ENCODE results near the gene PPIF.

The PPIF gene

DNA sequence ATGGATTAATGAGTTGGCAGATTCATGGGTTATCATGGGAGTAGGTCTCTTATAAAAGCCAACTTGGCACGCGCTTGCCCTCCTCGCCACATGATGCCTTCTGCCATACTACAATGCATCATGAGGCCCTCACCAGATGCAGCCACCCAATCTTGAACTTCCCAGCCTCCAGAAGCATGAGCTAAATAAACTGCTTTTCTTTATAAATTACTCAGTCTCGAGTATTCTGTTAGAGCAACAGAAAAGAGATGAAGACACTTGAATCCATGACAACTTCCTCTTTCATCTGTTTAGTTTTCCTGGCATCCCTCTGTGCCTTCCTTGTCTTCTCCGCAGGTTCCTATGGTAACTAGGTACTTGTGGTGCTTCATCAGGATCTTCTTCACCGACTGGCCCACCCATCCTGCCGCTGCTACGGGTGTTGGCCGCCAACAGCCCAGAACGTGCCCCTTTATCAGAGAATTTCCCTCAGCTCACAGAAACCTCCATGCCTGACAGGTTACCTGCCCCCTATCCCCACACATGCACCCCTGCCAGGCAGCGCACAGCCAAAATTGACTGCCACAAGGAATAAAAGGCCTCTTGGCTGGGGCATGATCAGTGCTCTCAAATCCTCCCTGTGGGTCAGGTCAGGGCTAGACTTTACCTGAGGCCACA is 28.0 kb upstream of the PPIF start:
- Histone ChIP-seq H3K36me3 (ENCODE audit: insufficient read depth, low read length) (peaks cover 6% of the 10 kb centered on the region), H2AFZ (ENCODE audit: low read depth, low read length) (no peak overlapping the region), H3K9me3 (ENCODE audit: low read length) (no peaks in the 10 kb centered on the region), H3K4me3 (ENCODE audit: low read length) (no peak overlapping the region), H3K27me3 (ENCODE audit: insufficient read depth, low read length) (no peaks in the 10 kb centered on the region), H3K4me1 (ENCODE audit: insufficient read depth, low read length) (peaks cover 18% of the 10 kb centered on the region)

DNA sequence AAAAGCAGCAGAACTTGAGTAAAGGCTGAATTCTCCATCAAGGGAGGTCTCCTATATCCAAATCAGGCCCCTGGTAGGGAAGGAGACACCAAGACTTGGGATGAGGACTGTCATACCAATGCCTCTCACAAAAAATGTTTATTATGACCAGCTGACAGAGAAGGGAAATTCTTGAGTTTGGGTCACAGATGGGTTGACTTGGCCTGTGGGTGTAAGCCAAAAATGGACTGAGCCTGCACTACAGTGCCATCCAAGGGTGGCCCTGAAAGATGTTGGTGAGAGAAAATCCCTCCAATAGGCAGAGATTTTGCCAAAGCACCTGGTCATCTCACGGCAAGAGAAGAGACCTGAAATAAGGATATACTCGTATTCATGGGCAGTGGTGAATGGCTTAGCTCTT is 27.0 kb upstream of the PPIF start:
- Histone ChIP-seq H3K4me3 (ENCODE audit: low read length) (no peak overlapping the region), H3K36me3 (ENCODE audit: insufficient read depth, low read length) (no peaks in the 10 kb centered on the region), H3K9me3 (ENCODE audit: low read length) (no peaks in the 10 kb centered on the region), H2AFZ (ENCODE audit: low read depth, low read length) (no peak overlapping the region), H3K4me1 (ENCODE audit: insufficient read depth, low read length) (peaks cover 18% of the 10 kb centered on the region), H3K27me3 (ENCODE audit: insufficient read depth, low read length) (no peaks in the 10 kb centered on the region)

DNA sequence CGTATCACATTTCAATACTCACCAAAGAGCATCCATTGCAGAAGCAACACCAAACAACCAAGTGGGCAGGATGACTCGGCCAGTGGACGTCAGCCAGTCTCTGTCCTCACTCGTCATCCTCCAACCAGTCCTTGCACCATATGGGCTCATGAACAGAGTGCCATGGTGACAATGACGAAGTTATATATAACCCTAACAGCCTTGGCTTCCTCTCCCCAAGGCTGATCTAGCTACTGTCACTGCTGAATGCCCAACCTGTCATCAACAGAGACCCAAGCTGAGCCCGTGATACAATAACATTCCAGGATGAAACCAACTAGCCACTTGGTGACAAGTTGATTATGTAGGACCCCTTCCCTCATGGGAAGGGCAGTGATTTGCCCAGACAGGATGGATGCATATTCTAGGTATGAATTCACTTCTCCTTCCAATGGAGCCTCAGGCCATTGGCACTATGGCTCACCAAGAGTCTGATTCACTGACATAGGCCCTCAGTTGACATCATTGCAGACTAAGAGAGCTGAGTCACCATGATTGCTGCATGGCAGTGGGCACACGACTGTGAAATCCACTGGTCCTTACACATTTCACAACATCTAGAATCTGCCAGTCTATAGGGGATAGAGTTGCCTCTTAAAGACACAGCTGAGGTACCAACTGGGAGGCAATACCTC is 26.3 kb upstream of the PPIF start:
- Histone ChIP-seq H2AFZ (ENCODE audit: low read depth, low read length) (no peak overlapping the region), H3K4me3 (ENCODE audit: low read length) (no peak overlapping the region), H3K4me1 (ENCODE audit: insufficient read depth, low read length) (peaks cover 18% of the 10 kb centered on the region), H3K27me3 (ENCODE audit: insufficient read depth, low read length) (no peaks in the 10 kb centered on the region), H3K9me3 (ENCODE audit: low read length) (no peaks in the 10 kb centered on the region), H3K36me3 (ENCODE audit: insufficient read depth, low read length) (no peaks in the 10 kb centered on the region)

DNA sequence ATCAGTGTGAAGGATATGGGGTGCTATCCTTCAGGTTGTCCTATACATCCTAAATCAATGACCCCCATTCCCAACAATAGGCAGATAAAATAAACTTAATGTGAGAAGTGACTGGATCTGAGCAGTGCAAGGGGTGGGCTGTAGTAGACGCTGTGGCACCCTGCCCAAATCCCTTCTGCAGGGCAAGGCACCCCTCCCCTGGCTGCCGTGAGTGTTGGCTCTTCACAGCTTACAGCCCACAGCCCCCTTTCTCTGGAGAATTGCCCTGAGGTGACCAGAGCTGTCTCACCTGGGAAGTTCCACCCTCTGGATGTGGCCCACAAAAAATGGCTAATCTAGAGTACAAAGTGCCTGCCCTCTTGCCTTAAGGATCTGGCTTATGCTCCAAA is 25.8 kb upstream of the PPIF start:
- no peaks in the 10 kb centered on the region for H3K36me3 ChIP-seq (ENCODE audit: insufficient read depth, low read length)
- no peaks in the 10 kb centered on the region for H3K27me3 ChIP-seq (ENCODE audit: insufficient read depth, low read length)
- H3K4me1 ChIP-seq (ENCODE audit: insufficient read depth, low read length) = peaks cover 18% of the 10 kb centered on the region
- H3K4me3 ChIP-seq (ENCODE audit: low read length) = no peak overlapping the region
- H3K9me3 ChIP-seq (ENCODE audit: low read length) = no peaks in the 10 kb centered on the region
- no peak overlapping the region for H2AFZ ChIP-seq (ENCODE audit: low read depth, low read length)

DNA sequence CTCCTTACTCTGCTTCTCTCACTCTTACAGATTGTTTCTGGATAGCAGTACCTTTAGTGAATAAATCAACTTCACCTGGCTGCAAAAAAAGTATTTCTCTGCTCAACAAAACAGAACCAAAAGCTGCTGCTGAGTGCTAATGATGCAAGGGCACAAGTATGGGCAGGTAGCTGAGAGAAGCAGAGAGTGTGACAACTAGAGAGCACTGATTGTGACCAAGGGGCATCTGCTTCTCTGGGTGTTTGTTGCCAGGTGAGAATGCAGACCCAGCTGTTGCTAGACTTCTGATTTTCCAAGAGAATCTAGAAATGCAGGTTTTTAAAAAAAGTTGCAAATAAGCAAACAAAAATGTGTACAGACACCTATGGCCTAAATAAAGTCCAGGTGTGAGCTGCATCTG is 25.3 kb upstream of the PPIF start:
- Histone ChIP-seq H3K4me1 (ENCODE audit: insufficient read depth, low read length) (peaks cover 13% of the 10 kb centered on the region), H3K4me3 (ENCODE audit: low read length) (no peak overlapping the region), H3K36me3 (ENCODE audit: insufficient read depth, low read length) (no peaks in the 10 kb centered on the region), H2AFZ (ENCODE audit: low read depth, low read length) (no peak overlapping the region), H3K27me3 (ENCODE audit: insufficient read depth, low read length) (no peaks in the 10 kb centered on the region), H3K9me3 (ENCODE audit: low read length) (no peaks in the 10 kb centered on the region)

DNA sequence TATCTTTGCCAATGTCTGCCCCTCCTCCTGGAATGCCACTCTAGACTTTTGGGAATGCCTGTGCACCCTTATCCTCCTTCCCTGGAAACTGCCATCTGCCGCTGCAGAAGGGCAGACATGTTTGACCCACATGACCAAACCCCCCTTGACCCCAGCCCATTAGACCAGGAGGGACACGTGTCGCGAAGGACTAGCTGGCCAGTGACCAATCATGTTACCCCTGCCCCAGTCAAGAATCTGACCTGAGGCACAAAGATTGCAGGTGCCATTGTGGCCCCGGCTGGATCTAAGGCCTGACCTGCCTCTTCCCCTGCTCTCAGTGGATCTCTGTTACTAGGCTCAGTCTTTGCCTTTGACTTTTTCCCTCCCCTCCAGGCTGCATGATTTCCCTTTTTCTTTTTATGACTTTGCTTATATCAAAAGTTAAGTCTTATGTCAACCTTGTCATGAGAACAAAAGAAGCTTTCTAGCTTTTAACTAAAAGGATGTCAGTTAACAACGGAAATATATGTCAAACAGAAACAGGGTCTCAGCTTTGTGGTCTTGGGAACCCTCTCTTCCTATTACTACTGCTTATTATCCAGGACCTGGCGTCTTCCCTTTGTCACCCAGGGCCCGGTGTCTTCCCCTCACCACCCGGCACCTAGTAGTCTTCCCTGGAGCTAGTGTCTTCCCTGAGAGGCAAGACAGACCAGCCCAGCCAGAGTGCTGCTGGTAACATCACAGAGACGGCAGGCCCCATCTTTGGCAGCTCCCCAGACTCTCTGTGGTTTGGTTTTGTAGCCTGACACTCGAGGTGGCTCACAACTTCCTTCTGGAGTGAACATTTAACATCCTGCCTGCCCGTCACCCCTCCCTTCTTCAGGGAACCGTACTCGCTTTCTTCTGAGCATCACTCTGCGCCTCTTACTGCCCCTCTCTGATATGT is 24.4 kb upstream of the PPIF start:
- Histone ChIP-seq H3K27me3 (ENCODE audit: insufficient read depth, low read length) (no peaks in the 10 kb centered on the region), H2AFZ (ENCODE audit: low read depth, low read length) (no peak overlapping the region), H3K36me3 (ENCODE audit: insufficient read depth, low read length) (no peaks in the 10 kb centered on the region), H3K4me1 (ENCODE audit: insufficient read depth, low read length) (peaks cover 4% of the 10 kb centered on the region), H3K9me3 (ENCODE audit: low read length) (no peaks in the 10 kb centered on the region), H3K4me3 (ENCODE audit: low read length) (no peak overlapping the region)

DNA sequence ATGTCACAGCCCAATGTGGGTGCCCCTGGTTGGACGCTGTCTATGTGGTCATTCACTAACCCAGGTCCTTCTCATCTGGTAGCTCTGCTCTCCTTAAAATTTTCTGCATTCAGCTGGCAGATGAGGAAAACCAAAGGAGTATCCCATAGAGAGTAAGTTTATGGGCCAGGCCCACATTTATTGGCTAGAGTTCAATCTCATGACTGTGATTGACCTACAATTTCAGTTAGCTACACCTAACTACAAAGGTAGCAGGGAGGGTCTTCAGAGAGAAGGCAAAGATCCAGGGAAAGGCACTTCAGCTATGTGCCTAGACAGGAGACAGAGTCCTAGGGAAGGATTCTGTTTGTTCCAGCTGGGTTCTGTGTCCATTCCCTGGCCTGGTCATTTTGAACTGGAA is 23.7 kb upstream of the PPIF start:
- Histone ChIP-seq H3K4me3 (ENCODE audit: low read length) (no peak overlapping the region), H2AFZ (ENCODE audit: low read depth, low read length) (no peak overlapping the region), H3K9me3 (ENCODE audit: low read length) (no peaks in the 10 kb centered on the region), H3K36me3 (ENCODE audit: insufficient read depth, low read length) (no peaks in the 10 kb centered on the region), H3K4me1 (ENCODE audit: insufficient read depth, low read length) (no peaks in the 10 kb centered on the region), H3K27me3 (ENCODE audit: insufficient read depth, low read length) (no peaks in the 10 kb centered on the region)

DNA sequence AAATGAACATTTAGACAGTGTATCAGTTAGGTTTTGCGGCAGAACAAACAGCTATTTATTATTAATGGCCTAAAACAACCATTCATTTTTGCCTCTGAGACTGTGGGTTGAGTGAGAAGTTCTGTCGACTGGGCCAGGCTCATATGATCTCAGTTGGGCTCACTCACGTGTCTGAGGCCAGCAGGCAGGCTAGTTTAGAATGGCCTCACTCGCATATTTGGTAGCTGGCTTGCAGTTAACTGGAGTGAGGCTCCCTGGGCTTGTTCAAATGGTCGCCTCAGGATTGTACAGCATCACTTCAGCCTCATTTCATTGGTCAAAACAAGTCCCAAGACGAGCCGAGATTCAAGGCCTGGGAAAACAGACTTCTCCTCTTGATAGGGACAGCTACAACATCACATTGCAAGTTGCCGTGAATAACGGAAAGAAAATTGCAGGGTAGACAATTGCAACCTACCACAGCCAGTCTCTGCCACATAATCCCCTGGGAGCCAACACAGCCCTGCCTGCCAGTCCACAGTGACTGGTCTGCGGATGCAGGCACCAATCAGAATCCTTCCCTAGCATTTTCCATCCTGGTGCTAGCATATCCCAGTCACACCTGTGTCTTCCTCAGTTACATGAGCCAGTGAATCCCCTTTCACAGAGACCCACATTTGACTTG is 23.1 kb upstream of the PPIF start:
- H2AFZ ChIP-seq (ENCODE audit: low read depth, low read length) = no peak overlapping the region
- H3K27me3 ChIP-seq (ENCODE audit: insufficient read depth, low read length) = no peaks in the 10 kb centered on the region
- H3K9me3 ChIP-seq (ENCODE audit: low read length) = no peaks in the 10 kb centered on the region
- no peak overlapping the region for H3K4me3 ChIP-seq (ENCODE audit: low read length)
- H3K36me3 ChIP-seq (ENCODE audit: insufficient read depth, low read length) = no peaks in the 10 kb centered on the region
- no peaks in the 10 kb centered on the region for H3K4me1 ChIP-seq (ENCODE audit: insufficient read depth, low read length)

DNA sequence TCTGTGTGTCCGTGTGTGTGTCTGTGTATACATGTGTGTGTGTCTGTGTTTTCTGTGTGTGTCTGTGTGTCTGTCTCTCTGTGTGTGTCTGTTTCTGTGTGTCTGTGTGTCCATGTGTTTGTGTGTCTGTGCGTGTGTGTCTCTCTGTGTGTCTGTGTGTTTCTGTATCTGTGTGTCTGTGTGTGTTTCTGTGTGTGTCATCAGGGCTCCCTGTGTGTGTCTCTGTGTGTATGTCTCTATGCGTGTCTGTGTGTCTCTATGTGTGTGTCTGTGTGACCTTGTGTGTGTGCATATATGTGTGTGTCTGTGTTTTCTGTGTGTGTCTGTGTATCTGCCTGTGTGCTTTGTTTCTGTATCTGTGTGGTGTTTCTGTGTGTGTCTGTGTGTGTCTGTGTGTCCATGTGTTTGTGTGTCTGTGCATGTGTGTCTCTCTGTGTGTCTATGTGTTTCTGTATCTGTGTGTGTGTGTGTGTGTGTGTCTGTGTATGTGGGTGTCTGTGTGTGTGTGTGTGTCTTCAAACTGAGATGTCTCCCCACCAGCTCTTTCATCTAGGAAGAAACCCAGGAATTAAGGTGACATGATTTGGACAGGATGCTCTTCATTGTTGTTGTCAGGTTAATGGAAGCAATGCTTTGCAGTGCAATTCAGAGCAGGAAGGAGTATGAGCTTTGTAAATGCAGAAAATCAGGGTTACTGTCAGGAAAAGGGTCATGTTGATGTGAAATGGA is 20.7 kb upstream of the PPIF start:
- Histone ChIP-seq H3K27me3 (ENCODE audit: insufficient read depth, low read length) (no peaks in the 10 kb centered on the region), H3K36me3 (ENCODE audit: insufficient read depth, low read length) (no peaks in the 10 kb centered on the region), H2AFZ (ENCODE audit: low read depth, low read length) (no peak overlapping the region), H3K4me1 (ENCODE audit: insufficient read depth, low read length) (no peaks in the 10 kb centered on the region), H3K4me3 (ENCODE audit: low read length) (no peak overlapping the region), H3K9me3 (ENCODE audit: low read length) (no peaks in the 10 kb centered on the region)

DNA sequence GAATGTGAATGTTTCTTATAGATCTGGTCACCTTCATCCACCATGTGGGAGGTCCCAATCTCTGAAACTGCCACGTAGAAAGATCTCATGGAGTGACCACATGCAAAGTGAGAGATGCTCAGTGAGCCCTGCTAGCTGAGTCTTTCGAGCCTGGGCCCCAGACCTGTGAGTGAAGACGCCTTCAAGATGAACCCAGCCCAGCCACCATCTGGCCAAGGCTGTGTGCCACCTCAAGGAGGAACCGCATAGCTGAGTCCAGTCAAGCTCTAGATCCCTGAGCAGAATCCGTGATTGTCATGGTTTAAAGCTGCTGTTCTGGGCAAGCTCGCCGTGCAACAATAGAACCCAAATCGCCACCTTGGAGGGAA is 20.2 kb upstream of the PPIF start:
- no peaks in the 10 kb centered on the region for H3K27me3 ChIP-seq (ENCODE audit: insufficient read depth, low read length)
- H3K4me3 ChIP-seq (ENCODE audit: low read length) = no peak overlapping the region
- H3K9me3 ChIP-seq (ENCODE audit: low read length) = no peaks in the 10 kb centered on the region
- H3K4me1 ChIP-seq (ENCODE audit: insufficient read depth, low read length) = no peaks in the 10 kb centered on the region
- H3K36me3 ChIP-seq (ENCODE audit: insufficient read depth, low read length) = no peaks in the 10 kb centered on the region
- H2AFZ ChIP-seq (ENCODE audit: low read depth, low read length) = no peak overlapping the region

DNA sequence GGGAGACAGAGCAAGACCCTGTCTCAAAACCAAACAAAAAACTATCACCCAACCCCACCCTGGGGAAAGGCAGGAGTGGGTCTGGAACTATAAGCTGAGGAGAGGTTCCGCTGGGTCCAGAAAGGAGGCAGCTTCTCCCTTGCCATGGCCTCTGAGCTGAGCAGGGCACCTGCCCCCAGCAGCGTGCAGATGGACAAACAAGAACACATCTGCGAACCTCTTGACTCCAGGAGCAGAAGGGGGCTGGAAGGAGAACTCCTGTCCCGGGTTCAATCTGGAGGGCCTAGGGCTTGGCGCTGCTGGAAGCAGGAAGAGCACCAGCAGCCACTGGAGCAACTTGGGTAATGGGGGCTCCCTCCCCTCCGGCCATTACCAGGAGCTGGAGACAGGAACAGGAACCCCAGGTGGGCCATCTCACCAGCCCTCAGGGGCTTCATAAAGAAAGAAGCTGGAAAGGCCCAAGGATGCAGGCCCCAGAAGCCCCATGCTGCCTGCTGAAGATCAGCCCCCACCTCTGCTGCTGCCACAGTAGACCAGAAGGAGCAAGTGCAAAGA is 19.0 kb upstream of the PPIF start:
- H2AFZ ChIP-seq (ENCODE audit: low read depth, low read length) = no peak overlapping the region
- H3K4me3 ChIP-seq (ENCODE audit: low read length) = no peak overlapping the region
- no peaks in the 10 kb centered on the region for H3K9me3 ChIP-seq (ENCODE audit: low read length)
- no peaks in the 10 kb centered on the region for H3K36me3 ChIP-seq (ENCODE audit: insufficient read depth, low read length)
- no peaks in the 10 kb centered on the region for H3K27me3 ChIP-seq (ENCODE audit: insufficient read depth, low read length)
- no peaks in the 10 kb centered on the region for H3K4me1 ChIP-seq (ENCODE audit: insufficient read depth, low read length)

DNA sequence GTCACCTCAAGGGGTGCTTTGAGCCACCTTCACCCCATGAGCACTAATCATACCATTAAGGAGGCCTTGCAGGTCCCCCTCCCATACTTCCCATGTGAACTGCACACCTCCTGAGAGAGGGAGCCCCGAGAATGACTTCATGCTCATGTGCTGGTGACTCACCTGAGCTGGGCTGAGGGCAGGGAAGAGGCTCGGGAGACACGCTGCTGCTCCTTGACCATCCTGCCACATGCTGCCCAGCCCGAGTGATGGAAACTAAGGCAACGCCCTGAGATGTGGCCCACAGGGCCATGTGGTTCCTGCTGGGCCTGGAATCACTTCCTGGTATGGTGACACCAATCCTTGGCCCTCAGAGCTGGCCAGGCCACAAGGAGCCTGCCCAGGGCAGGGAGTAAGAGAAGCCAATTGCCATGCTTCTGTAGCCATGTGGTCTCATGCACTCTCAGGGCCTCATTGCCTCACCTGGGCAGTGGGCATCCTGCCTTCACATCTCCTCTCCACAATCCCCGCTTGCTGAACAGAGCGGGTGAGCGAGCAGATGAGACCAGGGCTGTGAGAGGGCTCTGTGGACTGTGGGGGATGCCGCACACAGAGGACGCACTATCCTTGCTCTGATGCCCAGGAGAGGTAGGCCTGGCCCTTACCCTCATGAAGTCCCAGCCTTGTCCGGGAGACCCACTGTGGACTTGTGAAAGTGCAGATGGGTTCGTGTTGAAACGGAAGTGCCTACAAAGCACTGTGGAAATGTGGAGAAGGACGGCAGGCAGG is 18.3 kb upstream of the PPIF start:
- Histone ChIP-seq H3K4me3 (ENCODE audit: low read length) (no peak overlapping the region), H3K9me3 (ENCODE audit: low read length) (no peaks in the 10 kb centered on the region), H3K36me3 (ENCODE audit: insufficient read depth, low read length) (no peaks in the 10 kb centered on the region)

More for the DNA sequence above, 18.3 kb upstream of the PPIF start:
- Histone ChIP-seq H3K27me3 (ENCODE audit: insufficient read depth, low read length) (no peaks in the 10 kb centered on the region), H3K4me1 (ENCODE audit: insufficient read depth, low read length) (no peaks in the 10 kb centered on the region), H2AFZ (ENCODE audit: low read depth, low read length) (no peak overlapping the region)
